T-helper 22 cell (primary cell): ENCODE results near the gene CPXM2.

Source experiments
- DNase-seq: peaks from one replicate; pipeline ENCODE4 v3.0.0-alpha.2; 2020; ENCODE audit warnings: low read depth

Gene CPXM2

DNA sequence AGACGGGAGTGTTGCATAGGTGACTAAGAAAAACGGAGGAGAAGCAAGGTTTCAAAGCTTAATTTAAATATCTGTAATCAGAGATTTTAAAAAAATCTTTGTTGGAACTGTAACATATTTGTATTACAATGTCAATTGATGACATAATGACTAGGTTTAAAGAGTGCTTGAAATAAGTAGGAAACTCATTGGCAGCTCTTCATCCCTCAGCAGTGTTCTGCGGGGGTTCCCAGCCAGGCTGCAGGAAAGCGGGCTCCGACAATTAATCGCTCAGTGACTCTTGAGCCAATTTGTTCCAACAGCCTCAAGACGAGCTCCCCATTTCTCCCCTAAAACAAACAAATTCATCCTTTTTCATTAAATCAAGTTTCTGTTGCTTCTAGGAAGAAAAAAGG lies 22.6 kb downstream of the CPXM2 start:
- DNase-seq: no peak

- no peak for DNase-seq
These were observed 23.3 kb downstream of the CPXM2 start for GRCh38 chr10:123868038-123869019.

DNA sequence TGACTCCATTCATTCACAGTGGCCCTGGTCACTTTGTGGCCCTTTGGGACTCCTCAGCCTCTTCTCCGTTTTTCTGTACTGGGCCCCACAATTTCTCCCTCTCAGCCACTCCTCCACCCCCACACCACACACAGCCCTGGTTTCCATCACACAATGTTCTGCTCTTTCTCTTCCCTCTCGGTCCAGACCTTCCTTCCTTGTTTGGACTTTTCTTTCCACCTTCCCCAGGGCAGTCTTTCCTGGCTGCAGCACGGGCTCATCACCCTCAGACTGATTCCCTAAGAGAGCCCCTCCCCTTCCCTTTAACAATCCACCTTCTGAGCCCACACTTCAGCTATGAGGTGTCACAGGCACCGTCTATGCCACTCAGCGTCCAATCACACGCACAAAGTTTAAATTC lies 25.7 kb downstream of the CPXM2 start:
- DNase-seq: no peak

GRCh38 chr10:123865350-123865749 lies 26.3 kb downstream of the CPXM2 start:
- no peak for DNase-seq

DNA sequence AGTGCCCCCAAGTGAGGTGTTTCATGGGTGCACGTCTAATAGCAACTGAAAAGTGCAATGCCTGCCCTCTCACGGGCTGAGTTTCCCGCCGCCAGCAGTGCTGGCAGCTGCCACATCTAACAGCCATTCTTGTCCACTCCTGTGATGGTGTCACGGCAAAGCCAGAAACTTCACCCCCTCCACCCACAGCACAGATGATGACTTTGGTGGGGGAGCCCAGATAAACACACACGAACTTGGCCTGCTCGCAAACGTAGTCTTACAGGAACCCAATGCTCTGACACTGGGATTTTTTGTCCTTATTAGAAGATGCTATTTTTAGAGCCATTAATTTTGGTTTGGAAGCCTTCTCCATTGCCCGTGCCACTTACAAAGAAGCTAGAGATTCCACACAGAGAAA lies 26.7 kb downstream of the CPXM2 start:
- no peak for DNase-seq

GRCh38 chr10:123863721-123864482 lies 27.7 kb downstream of the CPXM2 start:
- DNase-seq: no peak

- no peak for DNase-seq
These were observed 28.4 kb downstream of the CPXM2 start for GRCh38 chr10:123863183-123863575.

DNA sequence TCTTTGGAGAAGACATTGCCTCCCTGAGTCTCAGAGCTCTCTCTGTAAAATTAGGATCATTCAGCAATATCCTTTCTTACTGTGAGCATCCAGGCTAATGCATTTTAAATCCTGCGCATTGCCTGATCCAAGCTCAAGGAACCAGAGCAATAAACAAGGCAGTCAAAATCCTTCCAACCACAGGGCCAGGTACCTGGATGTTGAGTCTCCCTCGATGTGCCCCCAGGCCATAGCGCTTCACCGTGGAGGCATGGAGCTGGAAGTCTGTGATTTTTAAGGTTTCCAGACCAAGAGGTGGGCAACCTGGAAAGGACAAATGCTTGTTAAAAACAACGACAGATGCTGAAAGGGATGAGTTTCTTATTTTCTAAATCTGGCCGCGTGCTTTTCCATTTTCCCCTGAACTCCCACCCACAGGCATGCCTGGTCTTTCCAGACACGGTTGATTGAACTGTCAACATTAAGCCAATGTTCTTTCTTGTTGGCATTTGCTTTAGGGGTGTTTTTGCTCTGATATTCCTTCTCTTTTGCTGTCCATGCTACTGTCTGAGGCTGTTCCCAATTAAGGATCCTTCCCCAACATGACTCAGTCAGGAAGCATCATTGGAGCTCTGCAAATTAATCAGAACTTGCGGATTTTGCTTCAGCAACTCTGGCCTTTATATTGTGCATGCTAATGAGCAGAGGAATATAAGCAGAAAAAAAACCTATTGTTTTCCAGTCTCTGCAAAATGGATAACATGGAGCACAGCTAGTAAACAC lies 29.0 kb downstream of the CPXM2 start:
- no peak for DNase-seq

- DNase-seq: no peak
These were observed 30.8 kb downstream of the CPXM2 start for GRCh38 chr10:123860856-123861255.

DNA sequence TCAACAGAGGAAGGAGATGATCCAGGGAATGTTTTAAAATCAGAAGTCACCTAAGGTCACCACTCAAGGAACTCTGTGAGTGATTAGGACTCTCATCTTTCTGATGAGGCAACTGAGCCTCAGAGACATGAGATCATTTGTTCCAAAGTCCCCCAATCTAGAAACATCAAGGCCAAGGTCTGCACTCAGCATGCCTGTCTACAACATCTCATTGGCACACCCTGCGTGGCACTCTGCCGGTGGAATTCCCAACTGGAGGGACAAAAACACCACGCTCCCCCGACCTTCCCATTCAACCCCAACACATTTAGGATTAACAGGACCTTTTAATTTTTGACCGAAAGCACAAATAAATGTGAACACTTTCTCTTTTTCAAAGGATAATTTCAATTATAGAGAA lies 31.4 kb downstream of the CPXM2 start:
- no peak for DNase-seq

DNA sequence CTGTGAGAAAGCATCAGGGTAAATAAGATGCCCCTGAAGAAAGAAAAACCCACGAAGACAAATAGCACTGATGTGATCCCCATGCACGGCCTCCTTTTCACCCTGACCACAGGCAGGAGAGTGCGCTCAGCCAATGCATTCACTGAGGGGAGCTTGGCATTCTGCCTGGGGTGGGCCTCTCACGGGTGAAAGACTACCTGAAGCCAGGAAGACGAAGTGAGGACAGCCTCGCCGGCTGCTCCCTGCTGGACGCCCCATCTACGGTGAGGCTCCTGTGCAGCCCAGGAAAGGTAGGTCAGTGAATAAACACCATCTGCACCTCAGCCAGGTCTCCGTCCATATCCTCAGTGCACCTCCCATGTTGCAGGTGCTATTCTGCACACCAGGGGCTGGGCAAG lies 32.0 kb downstream of the CPXM2 start:
- no peak for DNase-seq

- DNase-seq: no peak
These were observed 32.5 kb downstream of the CPXM2 start for GRCh38 chr10:123858907-123859652.

GRCh38 chr10:123858077-123858681 lies 33.4 kb downstream of the CPXM2 start:
- no peak for DNase-seq

DNA sequence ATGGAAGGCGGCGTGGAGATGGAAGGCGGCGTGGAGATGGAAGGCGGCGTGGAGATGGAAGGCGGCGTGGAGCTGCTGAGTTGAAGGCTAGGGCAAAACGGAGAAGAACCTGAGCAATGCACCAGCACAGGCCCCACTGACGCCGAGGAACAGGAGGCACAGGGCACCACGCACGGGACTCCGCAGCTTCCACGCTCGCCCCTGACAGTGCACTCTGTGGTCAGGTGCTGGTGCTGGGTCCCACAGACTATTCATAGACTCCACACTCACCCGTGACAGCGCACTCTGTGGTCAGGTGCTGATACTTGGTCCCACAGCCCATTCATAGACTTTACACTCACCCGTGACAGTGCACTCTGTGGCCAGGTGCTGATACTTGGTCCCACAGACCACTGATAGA lies 34.0 kb downstream of the CPXM2 start:
- no peak for DNase-seq

DNA sequence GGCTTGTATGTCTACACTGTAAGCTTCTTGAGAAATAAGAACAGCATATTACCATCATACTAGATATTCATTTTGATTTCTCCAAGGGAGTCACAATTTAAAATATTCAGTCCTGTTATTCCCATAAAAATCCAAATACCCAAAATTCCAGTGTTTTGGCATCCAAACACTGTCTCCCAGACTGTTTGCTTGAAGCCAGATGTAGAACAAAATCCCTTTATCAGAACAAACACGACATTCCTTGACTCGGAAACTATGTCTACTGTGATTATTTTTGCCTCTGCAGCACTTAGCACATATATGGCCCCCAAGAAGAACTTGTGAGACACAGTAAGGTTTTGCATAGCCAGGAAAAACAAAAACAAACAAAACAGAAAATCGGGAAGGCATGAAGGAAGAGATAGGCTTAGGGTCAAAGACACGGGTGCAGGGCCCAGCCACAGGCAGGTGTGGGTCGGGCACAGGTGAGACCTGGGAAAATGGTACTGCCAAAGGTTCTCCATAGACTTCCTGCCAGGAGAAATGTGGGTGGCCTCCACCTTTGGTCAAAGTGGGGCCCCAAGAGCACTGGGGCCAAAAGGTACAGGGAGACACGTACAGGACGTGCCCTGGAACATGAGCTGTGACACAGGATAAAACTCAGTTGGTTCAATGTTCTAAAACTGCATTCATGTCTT lies 36.5 kb downstream of the CPXM2 start:
- DNase-seq: no peak

- DNase-seq: no peak
These were observed 37.1 kb downstream of the CPXM2 start for GRCh38 chr10:123854498-123854897.

GRCh38 chr10:123854003-123854402 lies 37.6 kb downstream of the CPXM2 start:
- no peak for DNase-seq

- DNase-seq: no peak
These were observed 39.1 kb downstream of the CPXM2 start for GRCh38 chr10:123852411-123852951.

DNA sequence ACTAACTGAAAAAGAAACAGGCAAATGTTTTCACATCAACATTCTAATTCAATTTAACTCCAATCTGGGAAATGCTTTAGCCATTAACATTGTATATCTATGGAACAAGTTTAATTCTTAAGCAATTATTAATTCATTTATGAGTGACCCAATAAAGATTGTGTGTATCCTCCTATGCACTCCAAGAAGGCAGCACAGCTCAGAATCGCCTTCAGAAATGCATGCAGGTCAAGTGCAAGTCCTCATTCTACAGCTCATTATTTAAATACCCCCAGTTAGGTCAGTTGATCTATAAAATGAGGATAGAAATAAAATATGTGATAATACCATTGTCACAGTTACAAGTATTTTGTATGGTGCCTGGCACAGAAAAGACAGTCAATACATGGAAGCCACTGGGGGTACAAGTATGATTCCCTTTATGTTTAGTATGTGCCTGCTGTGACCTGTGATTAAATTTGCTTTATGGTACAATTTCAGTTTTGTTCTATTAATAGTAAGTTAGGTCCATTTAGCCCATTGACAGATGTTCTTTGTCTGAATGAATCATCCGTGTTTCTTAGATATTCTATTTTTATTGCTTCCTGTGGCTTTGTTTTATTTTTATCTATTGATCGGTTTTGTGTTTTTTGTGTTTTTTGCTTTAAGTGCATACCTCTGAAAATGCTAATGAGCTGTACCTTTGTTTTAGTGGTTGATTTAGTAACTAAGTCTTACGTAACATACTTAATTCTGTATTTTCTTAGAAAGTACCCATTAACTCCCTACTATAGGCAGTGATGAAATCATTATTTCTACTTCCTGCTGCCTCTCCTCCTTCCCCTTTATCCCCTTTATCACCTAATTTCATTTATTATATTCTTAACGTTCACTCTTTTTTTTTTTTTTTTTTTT lies 42.8 kb downstream of the CPXM2 start:
- DNase-seq: no peak
